GM21737 (cell line): ENCODE data around the gene INTU.

Source experiments
- ATAC-seq: cut with Tn5 transposase; IDR thresholded peaks from one replicate; pipeline ENCODE4 v1.9.1; 2021; ENCODE audit warnings: mild to moderate bottlenecking, moderate library complexity; ENCODE audit not compliant: unreplicated experiment

Gene INTU

DNA sequence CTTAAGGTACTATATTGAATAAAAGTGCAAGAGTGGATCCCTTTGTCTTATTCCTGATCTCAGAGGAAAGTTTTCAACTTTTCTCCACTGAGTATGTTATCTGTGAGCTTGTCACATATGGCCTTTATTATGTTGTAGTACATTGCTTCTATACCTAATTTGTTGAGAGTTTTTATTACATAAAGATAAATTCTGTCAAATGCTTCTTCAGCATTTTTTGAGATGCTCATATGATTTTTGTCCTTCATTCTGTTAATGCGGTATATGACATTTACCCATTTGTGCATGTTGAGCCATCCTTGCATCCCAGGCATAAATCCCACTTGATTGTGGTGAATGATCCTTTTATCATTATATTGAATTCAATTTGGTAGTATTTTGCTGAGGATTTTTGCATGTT is 108.5 kb downstream of the INTU start:
- ATAC-seq: no peak

DNA sequence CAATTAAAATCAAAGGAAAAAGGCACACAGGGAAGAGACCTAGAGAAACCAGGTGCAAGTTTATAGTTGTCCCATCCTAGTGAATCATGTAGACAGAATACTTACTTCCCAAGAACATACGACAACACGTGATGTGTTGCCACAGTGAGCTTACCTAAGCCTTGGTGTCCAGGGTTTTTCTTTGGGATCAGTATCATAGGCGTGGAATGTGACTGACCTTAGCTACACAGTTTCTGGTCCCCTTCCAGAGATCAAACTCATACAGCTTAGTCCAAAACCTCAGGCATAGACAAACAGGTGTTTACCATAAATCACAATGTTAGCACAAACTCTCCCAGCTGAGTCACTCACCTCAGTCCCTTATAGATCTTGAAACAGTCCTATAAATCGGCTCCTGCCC is 115.1 kb downstream of the INTU start:
- ATAC-seq: no peak

DNA sequence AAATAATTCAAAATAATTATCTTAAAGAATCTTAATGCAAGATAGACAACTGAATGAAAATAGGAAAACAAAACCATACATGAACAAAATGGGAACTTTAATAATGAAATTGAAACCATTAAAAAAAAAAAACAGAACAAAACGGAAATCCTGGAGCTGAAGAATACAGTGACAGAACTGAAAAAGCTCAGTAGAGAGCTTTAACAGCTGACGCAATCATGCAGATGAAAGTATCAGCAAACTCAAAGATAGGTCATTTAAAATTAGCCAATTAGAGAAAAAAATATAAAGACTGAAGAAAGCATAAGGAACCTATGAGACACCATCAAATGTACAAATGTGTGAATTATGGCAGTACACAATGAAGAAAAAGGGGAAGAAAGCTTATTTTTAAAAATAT is 116.2 kb downstream of the INTU start:
- no peak for ATAC-seq

DNA sequence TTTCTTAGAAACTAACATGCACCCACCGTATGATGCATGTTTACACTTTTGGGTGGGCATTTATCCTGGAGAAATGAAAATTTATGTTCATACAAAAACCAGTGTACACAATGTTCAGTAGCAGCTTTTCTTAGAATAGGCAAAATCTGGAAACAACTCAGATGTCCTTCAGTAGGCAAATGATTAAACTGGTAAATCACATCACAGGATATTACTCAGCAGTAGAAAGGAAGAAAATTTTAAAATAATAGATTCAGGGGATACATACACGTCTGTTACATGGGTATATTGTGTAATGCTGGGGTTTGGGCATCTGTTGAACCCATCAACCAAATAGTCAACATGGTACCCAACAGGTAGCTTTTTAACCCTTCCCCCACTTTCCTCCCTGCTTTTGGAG is 124.1 kb downstream of the INTU start:
- no peak for ATAC-seq

DNA sequence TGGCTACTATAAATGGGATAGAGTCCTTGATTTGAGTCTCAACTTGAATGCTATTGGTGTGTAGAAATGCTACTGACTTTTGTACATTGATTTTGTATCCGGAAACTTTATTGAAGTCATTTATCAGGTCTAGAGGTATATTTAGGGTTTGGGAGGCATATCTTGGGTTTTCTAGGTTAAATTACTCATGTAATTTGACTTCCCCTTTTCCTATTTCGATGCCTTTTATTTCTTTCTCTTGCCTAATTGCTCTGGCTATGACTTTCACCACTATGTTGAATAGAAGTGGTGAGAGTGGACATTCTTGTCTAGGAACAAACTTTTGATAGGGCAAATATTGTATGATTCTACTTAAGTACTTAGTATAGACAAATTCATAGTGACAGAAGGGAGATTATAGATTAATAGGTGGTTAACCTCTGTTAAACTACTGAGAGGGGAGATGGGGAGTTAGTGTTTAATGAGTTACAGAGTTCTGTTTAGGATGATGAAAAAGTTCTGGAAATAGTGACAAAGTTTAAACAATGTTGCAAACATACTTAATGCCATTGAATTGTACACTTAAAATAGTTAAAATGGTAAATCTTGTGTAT is 126.6 kb downstream of the INTU start:
- ATAC-seq: peak; percentile 80

DNA sequence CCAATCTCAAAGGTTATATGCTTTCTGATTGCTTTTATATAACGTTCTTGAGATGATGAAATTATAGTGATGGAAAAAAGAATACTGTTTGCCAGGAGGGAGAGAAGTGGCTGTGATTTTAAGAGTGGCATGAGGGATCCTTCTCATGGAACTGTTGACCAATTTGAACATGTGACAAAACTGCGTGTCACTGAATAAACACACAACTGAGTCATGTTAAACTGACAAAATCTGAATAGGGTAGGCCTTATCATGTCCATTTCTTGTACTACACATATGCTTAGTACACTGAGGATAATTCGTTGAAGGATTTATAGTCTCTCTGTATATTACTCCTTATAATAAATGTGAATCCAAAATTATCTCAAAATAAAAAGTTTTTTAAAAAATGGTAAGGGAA is 127.1 kb downstream of the INTU start:
- no peak for ATAC-seq

DNA sequence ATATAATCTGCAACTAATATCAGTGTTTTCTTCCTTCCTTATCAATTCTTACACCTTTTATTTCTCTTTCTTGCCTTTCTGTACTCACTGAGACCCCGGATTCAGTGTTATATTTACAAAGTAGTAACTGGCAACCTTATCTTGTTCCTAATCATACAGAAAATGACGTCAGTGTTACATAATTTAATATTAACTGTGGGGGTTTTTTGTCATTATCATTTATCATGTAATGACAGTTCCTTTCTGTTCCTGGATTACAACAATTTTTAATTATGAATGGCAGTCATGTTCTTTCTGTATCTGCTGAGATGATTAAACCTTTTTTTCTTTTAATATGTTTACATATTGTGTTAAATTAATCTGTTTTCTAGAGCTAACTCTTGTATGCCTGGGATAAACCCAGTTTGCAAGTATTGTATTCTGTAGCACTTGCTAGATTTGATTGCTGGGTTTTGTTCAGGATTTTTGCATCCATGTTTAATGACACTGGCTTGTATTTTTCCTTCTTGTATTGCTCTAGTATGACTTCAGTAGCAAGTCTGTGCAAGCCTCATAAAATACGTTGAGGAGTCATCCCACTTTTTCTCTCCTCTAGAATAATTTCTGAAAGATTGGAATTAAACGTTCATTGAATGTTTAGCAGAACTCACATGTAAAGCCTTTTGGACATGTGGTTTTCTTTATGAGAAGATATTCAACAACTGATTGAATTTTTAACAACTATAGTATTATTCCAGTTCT is 138.9 kb downstream of the INTU start:
- no peak for ATAC-seq

DNA sequence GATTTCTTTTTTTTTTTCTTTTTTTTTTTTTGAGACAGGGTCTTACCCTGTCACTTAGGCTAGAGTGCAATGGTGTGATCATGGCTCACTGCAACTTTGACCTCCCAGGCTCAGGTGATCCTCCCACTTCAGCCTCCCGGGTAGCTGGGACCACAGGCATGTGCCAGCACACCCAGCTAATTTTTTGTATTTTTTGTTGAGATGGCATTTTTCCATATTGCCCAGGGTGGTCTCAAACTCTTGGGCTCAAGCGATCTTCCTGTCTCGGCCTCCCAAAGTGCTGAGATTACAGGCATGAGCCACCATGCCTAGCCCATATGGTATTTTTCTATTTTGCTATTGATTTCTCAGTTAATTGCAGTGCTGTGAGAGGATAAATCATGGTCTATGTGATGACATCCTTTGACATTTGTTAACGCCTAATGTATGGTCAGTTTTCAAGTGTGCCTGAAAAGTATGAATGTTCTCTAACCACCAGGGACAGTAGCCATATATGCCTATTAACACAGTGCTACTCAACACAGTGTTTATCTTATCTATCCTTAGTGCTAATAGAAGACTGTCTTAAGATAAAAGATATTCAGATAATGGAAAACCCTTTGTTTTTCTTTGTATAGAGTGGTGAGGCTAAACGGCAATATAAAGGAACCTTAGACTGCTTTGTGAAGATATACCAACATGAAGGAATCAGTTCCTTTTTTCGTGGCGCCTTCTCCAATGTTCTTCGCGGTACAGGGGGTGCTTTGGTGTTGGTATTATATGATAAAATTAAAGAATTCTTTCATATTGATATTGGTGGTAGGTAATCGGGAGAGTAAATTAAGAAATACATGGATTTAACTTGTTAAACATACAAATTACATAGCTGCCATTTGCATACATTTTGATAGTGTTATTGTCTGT is 140.3 kb downstream of the INTU start:
- ATAC-seq: no peak

DNA sequence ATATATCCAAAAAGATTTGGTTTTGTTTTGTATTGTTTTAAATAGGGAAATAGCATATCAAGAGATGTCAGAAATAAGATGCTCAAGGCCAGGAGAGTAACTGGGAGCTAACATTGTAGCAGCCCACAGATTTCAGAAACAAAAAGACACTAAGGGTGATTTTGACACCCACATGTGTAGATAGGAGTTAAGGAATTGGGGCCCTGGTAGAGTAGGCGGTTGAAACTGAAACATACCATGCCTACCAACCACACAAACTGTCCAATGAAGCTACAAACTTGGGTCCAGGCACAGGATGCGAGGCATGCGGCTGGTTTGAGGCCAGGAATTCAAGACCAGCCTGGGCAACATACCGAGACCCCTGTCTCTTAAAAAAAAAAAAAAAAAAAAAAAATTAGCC is 143.1 kb downstream of the INTU start:
- no peak for ATAC-seq
